ENCODE measurements around the gene APBB2. TPM values are rescaled to one million over a fixed set of nuclear protein-coding genes. Genes with fewer than 3 reads are reported as not detected.
A peak's percentile ranks its signal among the peaks of the same experiment; 100 is the strongest.

The APBB2 gene
- total and polyA plus RNA-seq, 4 donors, result 4.8 to 31.5 (median 11.2) TPM

GRCh38 chr4:41129936-41130440 lies 84.4 kb downstream of the APBB2 start:
- no peak overlapping the region for H3K4me3 ChIP-seq (ENCODE audit: low read depth in 1 of 3, low read length in 3 of 3)
- H3K4me1 ChIP-seq (ENCODE audit: control insufficient read depth in 4 of 4, insufficient read depth in 4 of 4, low read length in 3 of 4), result peaks cover 3 to 27% (median 13%) of the 10 kb centered on the region in 4 donors
- H3K27ac ChIP-seq (ENCODE audit: low read depth in 1 of 2, low read length in 2 of 2), result no peak overlapping the region

DNA sequence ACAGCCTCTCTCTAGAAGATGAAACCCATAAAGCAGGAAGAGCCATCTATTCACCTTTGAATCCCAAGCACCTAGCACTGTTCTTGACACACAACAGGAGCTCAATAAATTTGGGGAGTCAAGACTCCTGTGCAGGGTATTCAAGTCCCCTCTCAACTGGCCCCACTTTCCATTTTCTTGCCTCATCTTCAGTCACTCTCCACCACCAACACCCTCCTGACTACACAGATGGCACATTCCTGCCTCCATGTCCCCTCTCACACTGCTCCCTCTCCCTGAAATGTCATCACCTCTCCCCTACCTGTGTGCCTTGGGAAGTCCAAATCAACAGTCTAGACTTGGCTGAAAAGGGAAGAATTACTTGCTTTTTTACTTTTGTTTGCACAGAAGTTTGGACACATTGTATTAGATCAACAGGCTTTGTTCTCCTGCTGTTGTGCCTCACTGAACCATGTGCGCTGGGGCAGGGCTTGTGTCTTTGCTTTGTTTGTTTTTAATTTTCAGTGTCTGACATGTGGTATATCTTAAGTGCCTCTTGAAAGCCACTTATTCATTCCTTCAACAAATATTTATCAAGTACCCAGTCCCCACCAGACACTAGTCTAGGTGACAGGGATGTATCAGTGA lies 85.1 kb downstream of the APBB2 start:
- no peaks in the 10 kb centered on the region for H3K27me3 ChIP-seq (ENCODE audit: control insufficient read depth in 4 of 4, insufficient read depth in 4 of 4, low read length in 3 of 4)
- peaks cover 3 to 23% (median 12%) of the 10 kb centered on the region in 4 donors for H3K4me1 ChIP-seq (ENCODE audit: control insufficient read depth in 4 of 4, insufficient read depth in 4 of 4, low read length in 3 of 4)
- no peak for DNase-seq (ENCODE audit: low spot score)
- no peak overlapping the region for H3K4me3 ChIP-seq (ENCODE audit: low read depth in 1 of 3, low read length in 3 of 3)
- 96% methylated on average over 1 of the region's 1 CpG for WGBS
- no peaks in the 10 kb centered on the region for H3K36me3 ChIP-seq (ENCODE audit: control insufficient read depth in 4 of 4, insufficient read depth in 3 of 4, low read depth in 1 of 4, low read length in 3 of 4)
- H3K9me3 ChIP-seq (ENCODE audit: control insufficient read depth in 4 of 4, low read length in 3 of 4), result no peaks in the 10 kb centered on the region
- TF ChIP-seq EGR1 (IDR thresholded peaks at IDR 0.05; ENCODE audit: low read depth in 2 of 2) (no peak), YY1 (IDR thresholded peaks at IDR 0.05) (no peak), FOXA2 (IDR thresholded peaks at IDR 0.05) (no peak), ATF3 (IDR thresholded peaks at IDR 0.05) (no peak), GABPA (IDR thresholded peaks at IDR 0.05 in 1 of 2, conservative IDR thresholded peaks at IDR 0.05 in 1 of 2) (no peak), FOXA1 (IDR thresholded peaks at IDR 0.05) (no peak), HNF4A (conservative IDR thresholded peaks at IDR 0.05) (no peak), REST (IDR thresholded peaks at IDR 0.05) (no peak), RAD21 (IDR thresholded peaks at IDR 0.05) (no peak)
- H3K27ac ChIP-seq (ENCODE audit: low read depth in 1 of 2, low read length in 2 of 2), result no peak overlapping the region
- H3K9ac ChIP-seq (ENCODE audit: low read depth in 1 of 2, low read length in 2 of 2), result no peak overlapping the region

More at GRCh38 chr4:41129936-41130440, 84.4 kb downstream of the APBB2 start:
- DNase-seq (ENCODE audit: low spot score), result no peak
- no peak overlapping the region for H3K9ac ChIP-seq (ENCODE audit: low read depth in 1 of 2, low read length in 2 of 2)
- 87% methylated on average over 6 of the region's 6 CpGs for WGBS
- H3K27me3 ChIP-seq (ENCODE audit: control insufficient read depth in 4 of 4, insufficient read depth in 4 of 4, low read length in 3 of 4), result no peaks in the 10 kb centered on the region
- H3K9me3 ChIP-seq (ENCODE audit: control insufficient read depth in 4 of 4, low read length in 3 of 4), result no peaks in the 10 kb centered on the region
- TF ChIP-seq FOXA1 (IDR thresholded peaks at IDR 0.05), result no peak
- TF ChIP-seq NR2F2 (IDR thresholded peaks at IDR 0.05), result peak; percentile 37
- no peaks in the 10 kb centered on the region for H3K36me3 ChIP-seq (ENCODE audit: control insufficient read depth in 4 of 4, insufficient read depth in 3 of 4, low read depth in 1 of 4, low read length in 3 of 4)

DNA sequence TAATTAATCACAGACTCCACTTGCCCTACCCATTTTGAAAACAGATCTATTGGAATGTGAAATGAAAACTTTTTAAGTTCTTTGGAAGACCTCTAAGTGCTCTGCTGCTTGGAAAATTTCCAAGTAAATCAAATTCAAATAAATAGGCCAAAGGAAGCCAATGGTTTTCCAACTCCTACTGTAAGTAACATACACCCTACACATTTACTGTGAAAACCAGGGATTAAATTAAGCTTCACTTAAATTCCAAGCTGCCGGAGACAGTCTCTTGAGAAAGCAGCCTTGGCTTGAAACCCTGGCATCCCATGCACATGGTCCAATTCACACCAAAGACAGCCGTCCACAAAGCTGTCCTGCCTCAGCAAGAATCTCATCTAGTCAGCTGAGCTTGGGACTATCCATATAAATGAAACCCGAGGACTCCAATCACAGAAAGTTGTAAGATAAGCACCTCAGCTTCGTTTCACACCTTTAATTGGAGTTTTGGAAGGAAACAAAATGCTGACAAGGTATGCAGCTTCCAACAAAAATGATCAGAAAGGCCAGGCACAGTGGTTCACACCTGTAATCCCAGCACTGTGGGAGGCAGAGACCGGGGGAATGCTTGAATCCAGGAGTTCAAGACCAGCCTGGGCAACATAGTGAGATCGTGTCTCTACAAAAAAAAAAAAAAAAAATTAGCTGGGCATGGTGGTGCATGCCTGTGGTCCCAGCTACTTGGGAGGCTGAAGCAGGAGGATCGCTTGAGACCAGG lies 88.6 kb downstream of the APBB2 start:
- no peak overlapping the region for H3K4me3 ChIP-seq (ENCODE audit: low read depth in 1 of 3, low read length in 3 of 3)
- WGBS, result 89% methylated on average over 7 of the region's 7 CpGs
- DNase-seq (ENCODE audit: low spot score), result no peak
- H3K36me3 ChIP-seq (ENCODE audit: control insufficient read depth in 4 of 4, insufficient read depth in 3 of 4, low read depth in 1 of 4, low read length in 3 of 4), result no peaks in the 10 kb centered on the region
- peaks cover 4 to 15% (median 12%) of the 10 kb centered on the region in 4 donors for H3K4me1 ChIP-seq (ENCODE audit: control insufficient read depth in 4 of 4, insufficient read depth in 4 of 4, low read length in 3 of 4)
- no peaks in the 10 kb centered on the region for H3K27me3 ChIP-seq (ENCODE audit: control insufficient read depth in 4 of 4, insufficient read depth in 4 of 4, low read length in 3 of 4)
- H3K9me3 ChIP-seq (ENCODE audit: control insufficient read depth in 4 of 4, low read length in 3 of 4), result no peaks in the 10 kb centered on the region
- no peak overlapping the region for H3K27ac ChIP-seq (ENCODE audit: low read depth in 1 of 2, low read length in 2 of 2)
- no peak overlapping the region for H3K9ac ChIP-seq (ENCODE audit: low read depth in 1 of 2, low read length in 2 of 2)
- no peak for TF ChIP-seq RXRA (IDR thresholded peaks at IDR 0.05)
- TF ChIP-seq HNF4A (conservative IDR thresholded peaks at IDR 0.05), result no peak
- no peak for TF ChIP-seq FOXA1 (IDR thresholded peaks at IDR 0.05)
- TF ChIP-seq RAD21 (IDR thresholded peaks at IDR 0.05), result no peak
- TF ChIP-seq NR2F2 (IDR thresholded peaks at IDR 0.05), result no peak
- TF ChIP-seq, protein P1, sequence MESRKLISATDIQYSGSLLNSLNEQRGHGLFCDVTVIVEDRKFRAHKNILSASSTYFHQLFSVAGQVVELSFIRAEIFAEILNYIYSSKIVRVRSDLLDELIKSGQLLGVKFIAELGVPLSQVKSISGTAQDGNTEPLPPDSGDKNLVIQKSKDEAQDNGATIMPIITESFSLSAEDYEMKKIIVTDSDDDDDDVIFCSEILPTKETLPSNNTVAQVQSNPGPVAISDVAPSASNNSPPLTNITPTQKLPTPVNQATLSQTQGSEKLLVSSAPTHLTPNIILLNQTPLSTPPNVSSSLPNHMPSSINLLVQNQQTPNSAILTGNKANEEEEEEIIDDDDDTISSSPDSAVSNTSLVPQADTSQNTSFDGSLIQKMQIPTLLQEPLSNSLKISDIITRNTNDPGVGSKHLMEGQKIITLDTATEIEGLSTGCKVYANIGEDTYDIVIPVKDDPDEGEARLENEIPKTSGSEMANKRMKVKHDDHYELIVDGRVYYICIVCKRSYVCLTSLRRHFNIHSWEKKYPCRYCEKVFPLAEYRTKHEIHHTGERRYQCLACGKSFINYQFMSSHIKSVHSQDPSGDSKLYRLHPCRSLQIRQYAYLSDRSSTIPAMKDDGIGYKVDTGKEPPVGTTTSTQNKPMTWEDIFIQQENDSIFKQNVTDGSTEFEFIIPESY (IDR thresholded peaks at IDR 0.05), result no peak
- TF ChIP-seq SP1 (IDR thresholded peaks at IDR 0.05), result no peak
- TF ChIP-seq, protein P2, sequence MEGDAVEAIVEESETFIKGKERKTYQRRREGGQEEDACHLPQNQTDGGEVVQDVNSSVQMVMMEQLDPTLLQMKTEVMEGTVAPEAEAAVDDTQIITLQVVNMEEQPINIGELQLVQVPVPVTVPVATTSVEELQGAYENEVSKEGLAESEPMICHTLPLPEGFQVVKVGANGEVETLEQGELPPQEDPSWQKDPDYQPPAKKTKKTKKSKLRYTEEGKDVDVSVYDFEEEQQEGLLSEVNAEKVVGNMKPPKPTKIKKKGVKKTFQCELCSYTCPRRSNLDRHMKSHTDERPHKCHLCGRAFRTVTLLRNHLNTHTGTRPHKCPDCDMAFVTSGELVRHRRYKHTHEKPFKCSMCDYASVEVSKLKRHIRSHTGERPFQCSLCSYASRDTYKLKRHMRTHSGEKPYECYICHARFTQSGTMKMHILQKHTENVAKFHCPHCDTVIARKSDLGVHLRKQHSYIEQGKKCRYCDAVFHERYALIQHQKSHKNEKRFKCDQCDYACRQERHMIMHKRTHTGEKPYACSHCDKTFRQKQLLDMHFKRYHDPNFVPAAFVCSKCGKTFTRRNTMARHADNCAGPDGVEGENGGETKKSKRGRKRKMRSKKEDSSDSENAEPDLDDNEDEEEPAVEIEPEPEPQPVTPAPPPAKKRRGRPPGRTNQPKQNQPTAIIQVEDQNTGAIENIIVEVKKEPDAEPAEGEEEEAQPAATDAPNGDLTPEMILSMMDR (IDR thresholded peaks at IDR 0.05; ENCODE audit: low read depth, low read length, missing input control), result no peak
- TF ChIP-seq GABPA (IDR thresholded peaks at IDR 0.05 in 1 of 2, conservative IDR thresholded peaks at IDR 0.05 in 1 of 2), result no peak
- TF ChIP-seq JUND (IDR thresholded peaks at IDR 0.05), result no peak
- no peak for TF ChIP-seq MAX (IDR thresholded peaks at IDR 0.05)
- no peak for TF ChIP-seq YY1 (IDR thresholded peaks at IDR 0.05)

All from liver (tissue), 9 donors.